SJSA1 (cell line): ENCODE data around the gene GRAMD1A. TPM values are rescaled to one million over a fixed set of nuclear protein-coding genes. Genes with fewer than 3 reads are reported as not detected.

Source experiments
- DNase-seq, 2 experiments: peaks; one replicate each; pipeline ENCODE4 v3.0.0-alpha.2; 2015 to 2020; ENCODE audit warnings: low spot score in 2 of 2, low read depth in 1 of 2
- H3K27ac ChIP-seq: fragments of 250-450 bp; sonication (Bioruptor Pico); 2 replicates; pipeline ENCODE4 v1.5.1; 2020; ENCODE audit warnings: mild to moderate bottlenecking, moderate library complexity
- H3K27me3 ChIP-seq: fragments of 250-450 bp; sonication (Bioruptor Pico); replicated peaks from 2 replicates; pipeline ENCODE4 v1.5.1; 2020; ENCODE audit warnings: mild to moderate bottlenecking, moderate library complexity
- H3K36me3 ChIP-seq: fragments of 250-450 bp; sonication (Bioruptor Pico); 2 replicates; pipeline ENCODE4 v1.5.1; 2020; ENCODE audit warnings: mild to moderate bottlenecking
- H3K4me1 ChIP-seq: fragments of 250-450 bp; sonication (Bioruptor Pico); replicated peaks from 2 replicates; pipeline ENCODE4 v1.6.1; 2021; ENCODE audit warnings: mild to moderate bottlenecking
- H3K4me3 ChIP-seq: fragments of 250-450 bp; sonication (Bioruptor Pico); 2 replicates; pipeline ENCODE4 v1.5.1; 2020; ENCODE audit warnings: mild to moderate bottlenecking
- H3K9me3 ChIP-seq: fragments of 250-450 bp; sonication (Bioruptor Pico); replicated peaks from 2 replicates; pipeline ENCODE4 v1.5.1; 2020; ENCODE audit warnings: mild to moderate bottlenecking
- total RNA-seq: library from RNA; depleted of rRNA; stranded (reverse); fragments of >200 nt; shearing (Covaris generic); gene quantifications from 2 replicates; pipeline ENCODE4 v1.2.3, GENCODE V29; 2014; rRNA removed

The GRAMD1A gene
- 14.0 and 21.6 TPM in 2 replicates for total RNA-seq

DNA sequence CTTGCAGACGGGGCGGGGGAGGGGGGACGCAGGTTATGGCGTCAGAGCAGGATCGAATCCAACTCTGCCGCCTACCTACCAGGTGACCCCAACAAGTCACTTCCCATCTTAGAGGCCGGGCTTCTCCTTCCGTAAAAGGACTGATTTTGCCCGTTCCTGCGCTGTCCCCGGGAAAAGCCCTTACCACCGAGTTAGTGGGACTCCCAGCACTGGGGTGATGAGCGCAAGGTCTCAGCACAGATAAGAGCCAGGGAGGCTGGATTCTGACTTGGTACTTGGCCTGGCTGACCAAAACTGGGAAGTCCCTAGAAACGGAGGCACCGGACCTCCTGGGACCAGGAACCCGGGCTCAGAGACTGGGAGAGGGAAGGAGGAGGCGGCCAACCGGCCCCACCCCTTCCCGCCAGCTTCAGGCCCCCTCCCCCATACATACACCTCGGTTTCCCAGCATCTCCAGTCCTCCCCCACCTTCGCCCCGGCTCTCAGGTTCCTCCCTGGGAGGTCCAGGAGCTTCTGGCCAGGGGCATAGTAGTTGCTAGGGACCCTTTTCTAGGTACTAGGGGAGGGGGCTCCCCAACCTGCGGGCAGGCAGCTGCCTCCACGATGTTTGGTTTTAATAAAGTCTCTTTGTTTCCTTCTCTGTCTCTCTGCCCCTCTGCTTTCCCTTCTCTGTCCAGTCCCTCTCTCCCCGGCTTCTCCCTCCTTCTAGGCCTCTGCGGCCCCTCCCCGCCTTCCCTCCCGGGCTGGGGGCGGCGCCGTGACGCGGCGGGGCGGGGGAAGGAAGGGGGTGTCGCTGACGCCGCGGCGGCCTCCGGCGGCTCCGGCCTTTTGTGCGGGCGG is at the start of gene GRAMD1A:
Gene GRAMD1A (plus strand): TSS at position 826 of the 840 bp plus-strand sequence. CDS start 156 bp downstream, outside the sequence.
- H3K4me3 ChIP-seq = peak within 1 kb of the TSS; percentile 76
- DNase-seq = peak; percentile 85 to 89
- no peaks in the 10 kb centered on the region for H3K27me3 ChIP-seq
- H3K36me3 ChIP-seq = peaks cover 28% of the 10 kb centered on the region; the same call in 1 of the 2 replicates
- no peaks in the 10 kb centered on the region for H3K9me3 ChIP-seq
- H3K27ac ChIP-seq = peak within 1 kb of the TSS; percentile 93
- peaks cover 40% of the 10 kb centered on the region for H3K4me1 ChIP-seq

GRCh38 chr19:34953092-34953491 is 47.0 kb upstream of the GRAMD1A start:
- Histone ChIP-seq H3K9me3 (peaks cover 26% of the 10 kb centered on the region), H3K27ac (no peak overlapping the region), H3K36me3 (peaks cover 32% of the 10 kb centered on the region), H3K27me3 (no peaks in the 10 kb centered on the region), H3K4me1 (no peaks in the 10 kb centered on the region), H3K4me3 (no peak overlapping the region)
- no peak for DNase-seq

- no peak overlapping the region for H3K27ac ChIP-seq
- H3K27me3 ChIP-seq = no peaks in the 10 kb centered on the region
- H3K36me3 ChIP-seq = peaks cover 53% of the 10 kb centered on the region
- DNase-seq = no peak
- H3K4me3 ChIP-seq = no peak overlapping the region
- H3K9me3 ChIP-seq = peaks cover 40% of the 10 kb centered on the region
- H3K4me1 ChIP-seq = peaks cover 38% of the 10 kb centered on the region
Observed at GRCh38 chr19:34957830-34958751, 42.0 kb upstream of the GRAMD1A start.

DNA sequence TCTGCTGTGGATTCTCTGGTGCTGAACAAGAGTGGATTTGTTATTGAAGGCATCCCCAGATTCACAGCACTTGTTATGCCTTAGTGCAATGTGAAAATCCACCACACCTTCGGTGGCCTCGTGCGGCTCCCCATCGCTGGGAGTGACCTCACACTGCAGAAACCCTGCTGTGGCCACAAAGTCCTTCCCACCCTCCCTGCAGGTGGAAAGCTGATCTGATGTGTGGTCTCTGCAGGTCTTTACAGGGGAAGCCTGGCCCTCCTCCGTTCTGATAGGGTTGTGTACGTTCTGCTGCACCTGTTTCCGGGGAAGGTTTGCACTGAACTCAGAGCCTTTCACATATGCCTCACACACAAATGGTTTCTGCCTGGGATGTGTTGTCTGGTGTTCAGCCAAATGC is 41.1 kb upstream of the GRAMD1A start:
- H3K27ac ChIP-seq = no peak overlapping the region
- peaks cover 44% of the 10 kb centered on the region for H3K4me1 ChIP-seq
- peaks cover 39% of the 10 kb centered on the region for H3K9me3 ChIP-seq
- peaks cover 49% of the 10 kb centered on the region for H3K36me3 ChIP-seq
- H3K27me3 ChIP-seq = no peaks in the 10 kb centered on the region
- DNase-seq = no peak
- no peak overlapping the region for H3K4me3 ChIP-seq

DNA sequence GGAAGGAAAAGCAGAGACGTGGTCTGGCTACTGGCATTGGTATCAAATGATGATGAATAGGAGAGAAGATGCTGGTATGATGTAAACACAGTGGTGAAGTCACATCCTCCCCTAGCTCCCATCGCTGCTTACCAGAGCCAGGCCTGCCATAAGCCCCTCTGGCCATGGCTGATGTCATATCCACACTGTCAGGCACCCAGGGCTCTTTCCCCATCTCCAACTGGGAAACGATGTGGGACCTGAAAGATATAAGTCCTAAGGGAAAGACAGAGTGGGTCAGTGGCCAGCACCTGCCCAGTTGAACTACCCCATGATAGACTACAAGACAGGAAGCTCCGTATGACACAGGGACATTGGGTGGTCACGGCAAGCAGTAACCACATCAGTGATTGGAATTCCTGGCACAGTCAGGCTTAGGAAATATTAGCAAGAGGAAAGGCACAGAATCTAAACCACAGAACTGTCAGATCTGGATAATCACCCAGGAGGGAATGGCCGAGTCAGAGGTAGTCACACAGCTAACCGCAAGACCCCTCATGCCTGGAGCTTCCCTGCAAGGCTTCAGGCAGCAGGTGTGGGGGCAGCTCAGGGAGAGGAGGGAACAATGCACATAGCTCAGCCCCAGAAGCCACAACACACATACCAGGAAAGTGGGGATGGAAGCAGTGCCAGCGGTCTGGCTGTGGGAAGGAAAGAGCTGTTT is 39.9 kb upstream of the GRAMD1A start:
- DNase-seq = peak; percentile 60 to 76
- Histone ChIP-seq H3K9me3 (peaks cover 38% of the 10 kb centered on the region), H3K36me3 (peaks cover 49% of the 10 kb centered on the region), H3K27me3 (no peaks in the 10 kb centered on the region), H3K4me1 (peaks cover 44% of the 10 kb centered on the region), H3K4me3 (no peak overlapping the region), H3K27ac (no peak overlapping the region; the same call in 1 of the 2 replicates)

DNA sequence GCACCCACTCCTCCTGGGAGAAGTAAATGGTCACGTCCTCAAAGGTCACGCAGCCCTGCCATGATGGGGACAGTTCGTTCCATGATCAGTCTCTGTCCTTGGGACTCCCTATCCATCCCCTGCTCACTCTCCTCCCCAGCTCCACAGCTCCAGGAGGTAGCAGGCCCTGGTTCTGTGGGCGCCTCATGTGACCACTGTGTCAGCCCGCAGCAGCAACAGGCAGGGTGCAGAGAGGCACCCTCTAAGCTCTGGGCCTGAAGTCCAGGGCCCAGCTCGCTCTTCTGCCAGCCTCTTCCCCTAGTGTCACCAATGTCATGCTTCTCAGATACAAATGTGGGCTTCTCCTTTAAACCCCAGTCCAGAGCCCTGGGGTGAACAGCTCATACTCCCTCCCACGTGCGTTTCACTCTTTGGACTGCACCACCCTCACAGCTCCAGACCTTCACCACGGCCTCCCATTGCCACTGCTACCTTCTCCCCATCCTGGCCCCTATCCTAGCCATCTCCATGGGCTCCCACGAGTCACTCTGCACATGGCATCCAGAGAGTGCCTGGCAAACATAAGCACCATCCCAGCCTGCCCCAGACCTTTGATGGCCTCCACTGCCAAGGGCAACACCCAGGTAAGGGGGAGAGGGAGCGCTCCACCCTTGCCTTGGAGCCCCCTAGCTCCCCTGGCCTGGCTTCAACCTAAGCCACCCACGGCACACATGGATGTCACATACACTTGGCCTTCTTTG is 39.0 kb upstream of the GRAMD1A start:
- no peak for DNase-seq
- no peak overlapping the region for H3K27ac ChIP-seq
- peaks cover 44% of the 10 kb centered on the region for H3K4me1 ChIP-seq
- peaks cover 40% of the 10 kb centered on the region for H3K36me3 ChIP-seq
- H3K27me3 ChIP-seq = no peaks in the 10 kb centered on the region
- no peak overlapping the region for H3K4me3 ChIP-seq
- peaks cover 33% of the 10 kb centered on the region for H3K9me3 ChIP-seq

DNA sequence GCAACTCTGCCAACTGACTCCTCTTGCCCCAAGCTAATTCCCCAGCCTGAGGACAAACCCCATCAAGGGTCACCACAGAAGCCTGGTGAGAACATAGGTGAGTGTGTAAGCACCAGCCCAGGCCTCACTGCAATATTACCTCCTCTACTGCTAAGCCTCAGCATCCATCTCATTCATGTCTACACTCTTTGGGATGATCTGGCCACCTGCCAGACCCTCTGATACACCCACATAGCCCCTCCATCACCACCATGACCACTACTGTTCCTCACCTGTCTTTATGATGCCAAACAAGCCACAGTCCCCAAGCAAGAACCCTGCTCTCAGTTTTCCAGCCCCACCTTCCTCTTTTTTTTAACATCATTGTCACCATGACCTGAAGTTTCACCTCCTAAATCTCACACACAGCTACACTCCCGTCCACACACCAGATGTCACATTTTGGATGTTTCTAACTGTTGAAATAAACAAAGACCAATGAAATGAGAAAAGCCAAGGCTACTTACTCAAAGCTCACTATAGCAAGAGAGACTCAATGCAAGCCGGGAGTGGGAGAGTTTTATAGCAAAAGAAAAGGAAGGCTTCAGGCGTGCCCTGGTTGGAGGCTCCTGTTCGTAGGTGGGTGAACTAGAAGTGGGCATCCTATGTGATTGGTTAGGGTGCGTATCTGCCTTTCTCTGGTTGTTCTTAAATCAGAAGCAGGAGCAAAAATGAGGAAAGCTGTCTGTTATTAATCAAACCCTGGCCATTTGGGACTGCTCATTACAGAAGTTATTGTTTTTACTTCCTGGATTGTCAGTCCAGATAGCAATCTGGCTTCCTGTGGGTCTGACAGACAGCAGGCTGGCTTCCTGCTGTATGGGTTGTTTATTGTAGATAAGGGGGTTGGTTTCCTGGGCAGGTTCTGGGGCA is 38.1 kb upstream of the GRAMD1A start:
- peaks cover 25% of the 10 kb centered on the region for H3K9me3 ChIP-seq
- H3K27ac ChIP-seq = no peak overlapping the region
- peaks cover 31% of the 10 kb centered on the region for H3K36me3 ChIP-seq
- peak overlapping the region; percentile 73; the same call in 1 of the 2 replicates for H3K4me3 ChIP-seq
- no peak for DNase-seq
- H3K4me1 ChIP-seq = peaks cover 44% of the 10 kb centered on the region
- no peaks in the 10 kb centered on the region for H3K27me3 ChIP-seq

- H3K27me3 ChIP-seq = no peaks in the 10 kb centered on the region
- peak in 1 of 2 experiments; percentile 6 for DNase-seq
- H3K4me1 ChIP-seq = peaks cover 44% of the 10 kb centered on the region
- peak overlapping the region; percentile 73 for H3K4me3 ChIP-seq
- H3K36me3 ChIP-seq = peaks cover 22% of the 10 kb centered on the region
- H3K27ac ChIP-seq = no peak overlapping the region
- peaks cover 16% of the 10 kb centered on the region for H3K9me3 ChIP-seq
Observed at GRCh38 chr19:34962687-34963572, 37.2 kb upstream of the GRAMD1A start.

DNA sequence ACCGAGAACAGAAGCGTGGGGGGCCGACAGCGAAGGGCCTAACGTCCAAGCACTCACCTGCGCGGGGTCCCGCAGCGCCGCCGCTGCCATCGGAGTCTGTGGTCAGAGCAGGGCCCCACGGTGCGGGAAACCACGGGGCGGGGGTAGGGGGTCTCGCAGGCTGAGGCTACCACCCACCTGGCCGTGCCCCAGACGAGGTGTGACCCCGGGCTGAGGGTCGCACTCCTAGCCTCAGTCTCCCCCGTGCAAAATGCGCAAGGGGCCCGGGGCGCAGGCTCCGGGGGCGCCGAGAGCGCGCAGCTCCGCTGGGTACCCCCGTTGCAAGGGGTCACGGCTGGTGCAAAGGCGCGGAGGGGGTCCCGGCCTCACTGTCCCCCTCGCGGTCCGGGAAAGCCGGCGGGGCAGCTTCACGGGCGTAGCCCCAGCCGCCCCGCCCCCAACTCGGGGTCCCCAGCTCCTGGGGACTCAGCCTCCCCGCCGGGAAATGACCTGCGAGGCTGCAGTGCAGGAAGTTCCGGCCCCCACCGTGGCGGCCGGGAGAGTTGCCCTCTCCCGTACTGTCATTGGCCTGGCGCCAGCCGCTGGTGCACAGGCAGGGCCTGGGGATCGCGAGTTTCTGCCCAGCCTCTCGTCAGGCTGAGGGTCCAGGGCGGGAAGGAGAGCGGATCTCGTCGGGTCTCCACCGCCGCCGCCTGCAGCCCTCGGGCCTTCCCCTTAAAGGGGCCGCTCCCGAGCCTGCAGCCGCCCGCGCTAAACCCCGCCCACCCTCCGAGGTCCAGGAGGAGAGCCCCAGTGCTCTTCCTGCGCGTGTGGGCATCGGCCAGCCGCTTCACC is 36.3 kb upstream of the GRAMD1A start, which contains the start of gene ZNF792:
Gene ZNF792 (minus strand): TSS at position 657 of the 834 bp plus-strand sequence. CDS start 567 bp downstream, at position 90.
- Histone ChIP-seq H3K36me3 (peaks cover 14% of the 10 kb centered on the region), H3K27me3 (no peaks in the 10 kb centered on the region), H3K9me3 (peaks cover 9% of the 10 kb centered on the region), H3K4me1 (peaks cover 44% of the 10 kb centered on the region), H3K27ac (no peak within 1 kb of the TSS), H3K4me3 (peak within 1 kb of the TSS; percentile 73)
- DNase-seq = peak; percentile 53 to 64

DNA sequence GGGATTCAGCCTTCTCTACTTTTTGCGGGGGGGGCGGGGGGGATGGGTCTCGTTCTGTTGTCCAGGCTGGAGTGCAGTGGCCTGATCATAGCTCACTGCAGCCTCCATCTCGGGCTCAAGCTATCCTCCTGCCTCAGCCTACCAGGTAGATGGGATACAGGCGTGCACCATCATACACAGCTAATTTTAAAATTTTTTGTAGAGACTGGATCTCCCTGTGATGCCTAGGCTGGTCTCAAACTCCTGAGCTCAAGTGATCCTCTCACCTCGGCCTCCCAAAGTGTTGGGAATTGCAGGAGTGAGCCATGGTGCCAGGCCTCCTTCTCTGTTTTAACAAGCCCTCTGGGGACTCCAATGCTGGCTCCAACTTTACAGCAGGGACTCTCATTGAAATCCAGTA is 35.5 kb upstream of the GRAMD1A start:
- H3K27me3 ChIP-seq = no peaks in the 10 kb centered on the region
- peaks cover 3% of the 10 kb centered on the region; the same call in 1 of the 2 replicates for H3K9me3 ChIP-seq
- peaks cover 40% of the 10 kb centered on the region for H3K4me1 ChIP-seq
- no peak for DNase-seq
- H3K27ac ChIP-seq = no peak overlapping the region
- H3K36me3 ChIP-seq = peaks cover 6% of the 10 kb centered on the region
- no peak overlapping the region for H3K4me3 ChIP-seq
